Glutamatergic neuron (in vitro differentiated cells): ENCODE data around the gene R3HDM2. TPM values are rescaled to one million over a fixed set of nuclear protein-coding genes. Genes with fewer than 3 reads are reported as not detected.

Source experiments
- DNase-seq: peaks from one replicate; pipeline ENCODE4 v3.0.0; 2022
- H3K27ac Mint-ChIP-seq: one replicate; pipeline ENCODE4 v1.8.0; 2020; ENCODE audit warnings: mild to moderate bottlenecking, mixed read lengths, inconsistent platforms; ENCODE audit not compliant: unreplicated experiment
- H3K27me3 Mint-ChIP-seq: one replicate; pipeline ENCODE4 v1.8.0; 2020; ENCODE audit warnings: mild to moderate bottlenecking, moderate library complexity, mixed read lengths, inconsistent platforms; ENCODE audit not compliant: unreplicated experiment
- H3K36me3 Mint-ChIP-seq: one replicate; pipeline ENCODE4 v1.8.0; 2020; ENCODE audit warnings: mild to moderate bottlenecking, mixed read lengths, inconsistent platforms; ENCODE audit not compliant: unreplicated experiment
- H3K4me1 Mint-ChIP-seq: one replicate; pipeline ENCODE4 v1.8.0; 2020; ENCODE audit warnings: mild to moderate bottlenecking, low read depth, mixed read lengths, inconsistent platforms; ENCODE audit not compliant: unreplicated experiment
- H3K4me3 Mint-ChIP-seq: one replicate; pipeline ENCODE4 v1.8.0; 2020; ENCODE audit warnings: mild to moderate bottlenecking, mixed read lengths, inconsistent platforms; ENCODE audit not compliant: unreplicated experiment
- H3K9me3 Mint-ChIP-seq: one replicate; pipeline ENCODE4 v1.8.0; 2020; ENCODE audit warnings: mild to moderate bottlenecking, moderate library complexity, mixed read lengths, inconsistent platforms; ENCODE audit not compliant: unreplicated experiment
- total RNA-seq: library from RNA; stranded (reverse); fragmentation: NEBNext Ultra II Directional; extraction: Animal tissue kit (Norgen Biotek cat#: 25700); gene quantifications from one replicate; pipeline ENCODE4 v1.2.1, GENCODE V29; 2021; ENCODE audit not compliant: unreplicated experiment
- TF ChIP-seq, protein P1 (sequence below): fragments of 200-600 bp; sonication (generic); IDR thresholded peaks from one replicate; pipeline ENCODE4 v1.5.0; 2021; ENCODE audit not compliant: partially characterized antibody, unreplicated experiment

R3HDM2 gene
- total RNA-seq, 1 donor from 2014 or later: 106 TPM

DNA sequence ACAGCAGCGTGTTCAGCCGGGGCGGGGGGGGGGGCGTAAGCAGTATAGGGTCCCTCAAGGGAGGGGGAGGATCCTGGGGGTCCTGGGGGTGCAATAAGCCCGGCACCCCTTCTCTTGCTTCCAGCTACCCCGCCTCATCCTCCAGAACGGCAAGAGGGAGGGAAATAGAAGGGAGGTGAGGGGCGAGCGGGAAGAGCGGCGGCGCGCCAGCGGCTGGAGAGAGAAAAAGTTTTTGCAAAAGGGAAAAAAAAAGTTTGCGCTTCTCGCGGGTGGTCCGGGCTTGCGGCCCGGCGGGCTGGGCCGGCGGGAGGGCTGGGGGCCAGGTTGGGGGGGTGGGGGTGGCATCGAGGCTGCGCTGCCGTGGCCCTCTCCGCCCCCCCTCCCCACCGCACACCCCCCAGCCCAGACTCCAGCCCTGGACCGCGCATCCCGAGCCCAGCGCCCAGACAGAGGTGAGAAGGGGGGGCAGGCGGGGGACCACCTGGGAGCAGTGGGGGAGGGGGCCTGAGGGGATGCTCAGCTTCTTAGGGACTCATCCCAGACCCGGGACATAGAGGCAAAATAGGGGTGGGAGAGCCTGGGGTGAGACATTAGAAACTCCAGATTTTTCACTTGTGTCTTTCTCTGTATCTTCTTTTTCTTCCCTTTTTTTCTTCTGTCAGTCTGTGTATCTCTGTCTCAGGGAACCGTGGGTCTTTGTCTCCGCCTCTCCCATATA is 29.1 kb upstream of the R3HDM2 start, which contains the start of gene GLI1:
GLI1 (plus strand) TSS at position 36 of the 718 bp plus-strand sequence. CDS start 3,907 bp downstream, outside the sequence.
- Mint-ChIP-seq H3K9me3 (peaks cover 17% of the 10 kb centered on the region), H3K4me1 (peaks cover 24% of the 10 kb centered on the region), H3K27ac (peak within 1 kb of the TSS; percentile 92), H3K36me3 (no peaks in the 10 kb centered on the region), H3K4me3 (peak within 1 kb of the TSS; percentile 93), H3K27me3 (peaks cover 20% of the 10 kb centered on the region)
- TF ChIP-seq, protein P1, sequence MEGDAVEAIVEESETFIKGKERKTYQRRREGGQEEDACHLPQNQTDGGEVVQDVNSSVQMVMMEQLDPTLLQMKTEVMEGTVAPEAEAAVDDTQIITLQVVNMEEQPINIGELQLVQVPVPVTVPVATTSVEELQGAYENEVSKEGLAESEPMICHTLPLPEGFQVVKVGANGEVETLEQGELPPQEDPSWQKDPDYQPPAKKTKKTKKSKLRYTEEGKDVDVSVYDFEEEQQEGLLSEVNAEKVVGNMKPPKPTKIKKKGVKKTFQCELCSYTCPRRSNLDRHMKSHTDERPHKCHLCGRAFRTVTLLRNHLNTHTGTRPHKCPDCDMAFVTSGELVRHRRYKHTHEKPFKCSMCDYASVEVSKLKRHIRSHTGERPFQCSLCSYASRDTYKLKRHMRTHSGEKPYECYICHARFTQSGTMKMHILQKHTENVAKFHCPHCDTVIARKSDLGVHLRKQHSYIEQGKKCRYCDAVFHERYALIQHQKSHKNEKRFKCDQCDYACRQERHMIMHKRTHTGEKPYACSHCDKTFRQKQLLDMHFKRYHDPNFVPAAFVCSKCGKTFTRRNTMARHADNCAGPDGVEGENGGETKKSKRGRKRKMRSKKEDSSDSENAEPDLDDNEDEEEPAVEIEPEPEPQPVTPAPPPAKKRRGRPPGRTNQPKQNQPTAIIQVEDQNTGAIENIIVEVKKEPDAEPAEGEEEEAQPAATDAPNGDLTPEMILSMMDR: no peak
- DNase-seq: no peak

GRCh38 chr12:57459055-57459749 is 28.4 kb upstream of the R3HDM2 start:
- peaks cover 21% of the 10 kb centered on the region for H3K27me3 Mint-ChIP-seq
- peak; percentile 97 for DNase-seq
- no peaks in the 10 kb centered on the region for H3K36me3 Mint-ChIP-seq
- peak overlapping the region; percentile 93 for H3K4me3 Mint-ChIP-seq
- peaks cover 17% of the 10 kb centered on the region for H3K9me3 Mint-ChIP-seq
- H3K27ac Mint-ChIP-seq: peak overlapping the region; percentile 92
- TF ChIP-seq, protein P1: peak; percentile 91
- H3K4me1 Mint-ChIP-seq: peaks cover 29% of the 10 kb centered on the region

GRCh38 chr12:57458665-57459054 is 27.8 kb upstream of the R3HDM2 start:
- peaks cover 21% of the 10 kb centered on the region for H3K27me3 Mint-ChIP-seq
- peak overlapping the region; percentile 93 for H3K4me3 Mint-ChIP-seq
- no peaks in the 10 kb centered on the region for H3K36me3 Mint-ChIP-seq
- DNase-seq: no peak
- peaks cover 29% of the 10 kb centered on the region for H3K4me1 Mint-ChIP-seq
- TF ChIP-seq, protein P1: no peak
- peaks cover 17% of the 10 kb centered on the region for H3K9me3 Mint-ChIP-seq
- H3K27ac Mint-ChIP-seq: peak overlapping the region; percentile 92

GRCh38 chr12:57456737-57457490 is 26.1 kb upstream of the R3HDM2 start:
- Mint-ChIP-seq H3K36me3 (no peaks in the 10 kb centered on the region), H3K4me3 (peak overlapping the region; percentile 89), H3K4me1 (peaks cover 36% of the 10 kb centered on the region), H3K27ac (peak overlapping the region; percentile 54), H3K9me3 (peaks cover 15% of the 10 kb centered on the region), H3K27me3 (peaks cover 16% of the 10 kb centered on the region)
- TF ChIP-seq, protein P1: no peak
- DNase-seq: no peak
